ENCODE results near the gene BLCAP. TPM values are rescaled to one million over a fixed set of nuclear protein-coding genes. Genes with fewer than 3 reads are reported as not detected.

The BLCAP gene, protein sequence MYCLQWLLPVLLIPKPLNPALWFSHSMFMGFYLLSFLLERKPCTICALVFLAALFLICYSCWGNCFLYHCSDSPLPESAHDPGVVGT
- 45.6 and 52.5 TPM in 2 replicates for total RNA-seq

DNA sequence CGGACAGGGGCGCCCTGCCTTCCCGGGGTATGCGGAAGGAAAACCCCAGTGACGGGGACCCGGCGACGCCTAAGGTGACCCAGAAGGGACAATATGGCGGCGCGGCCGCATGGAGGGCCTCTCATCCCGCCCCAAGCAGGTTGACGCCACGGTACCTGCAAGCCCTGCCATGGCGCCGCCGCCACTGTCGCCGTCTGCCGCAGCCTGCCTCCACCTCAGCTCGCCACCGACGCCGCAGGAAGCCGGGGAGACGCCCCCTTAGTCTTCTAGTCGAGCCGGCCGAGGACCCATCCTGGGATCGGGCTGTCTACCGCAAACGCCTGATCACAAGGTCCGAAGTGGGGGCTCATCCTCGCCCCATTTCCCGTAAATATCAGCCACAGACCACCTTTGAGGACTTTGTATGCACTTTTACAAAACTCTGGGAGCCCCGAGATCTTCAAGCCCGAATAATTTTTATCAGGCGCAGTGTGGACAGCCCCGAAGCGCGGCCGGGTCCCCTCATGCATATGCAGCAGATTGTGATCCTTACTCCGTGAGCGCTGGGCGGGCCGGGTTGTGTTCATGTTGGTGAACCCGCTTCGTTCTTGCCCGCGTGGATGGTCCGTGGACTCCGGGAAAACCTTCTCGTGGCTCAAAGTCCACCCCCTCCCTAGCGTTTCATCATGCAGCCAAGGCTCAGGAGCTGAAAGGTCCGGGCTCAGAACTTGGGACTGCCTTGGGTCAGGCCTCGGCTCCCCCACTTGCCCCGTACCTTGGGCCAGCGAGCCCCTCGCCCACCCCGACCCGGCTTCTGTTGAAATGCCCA lies at the start of gene BLCAP:
TSS of gene BLCAP (minus strand) at position 239 of the 808 bp plus-strand sequence. CDS start 8,702 bp downstream, outside the sequence.

DNA sequence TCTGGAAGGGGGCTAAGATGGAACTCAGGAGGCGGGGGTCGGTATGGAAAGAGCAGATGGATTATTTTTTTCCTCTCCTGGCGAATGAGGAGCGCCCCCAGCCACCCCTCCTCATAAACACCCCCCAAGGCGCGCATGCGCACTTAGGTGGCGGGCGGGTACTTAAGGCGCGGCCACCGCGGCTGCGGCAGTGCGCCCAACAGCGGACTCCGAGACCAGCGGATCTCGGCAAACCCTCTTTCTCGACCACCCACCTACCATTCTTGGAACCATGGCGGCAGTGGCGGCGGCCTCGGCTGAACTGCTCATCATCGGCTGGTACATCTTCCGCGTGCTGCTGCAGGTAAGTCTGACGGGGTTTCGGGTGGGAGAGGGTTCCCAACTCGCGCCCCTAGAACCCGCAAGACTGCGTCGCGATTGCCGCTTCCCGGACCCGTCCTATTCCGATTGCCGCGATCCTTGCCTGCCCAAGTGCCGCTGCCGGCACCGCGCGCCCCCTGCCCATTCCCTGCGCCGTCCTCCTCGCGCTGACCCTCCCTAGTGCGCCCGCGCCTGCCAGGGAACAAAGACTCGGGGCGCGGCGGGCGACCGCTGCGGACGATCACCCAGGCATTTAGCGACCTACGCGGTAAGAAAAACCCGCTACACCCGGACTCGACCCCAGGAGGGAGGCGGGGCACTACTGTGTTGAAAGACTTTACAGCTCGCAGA lies 6.5 kb downstream of the BLCAP start, which contains the start of gene NNAT:
TSS of gene NNAT (plus strand) at position 190 of the 711 bp plus-strand sequence. CDS start at position 272, 82 bp downstream.

Other genes with a start within 250 kb of the BLCAP start
- gene MANBAL, start 238.2 kb downstream of the BLCAP start, total RNA-seq, result 25.9 and 30.0 TPM in 2 replicates
- gene SRC, start 181.7 kb downstream of the BLCAP start, total RNA-seq, result 16.7 and 18.9 TPM in 2 replicates
- 0.47 and 2.6 TPM in 2 replicates for gene NNAT, start 6.6 kb downstream of the BLCAP start, total RNA-seq
- 16.3 and 27.2 TPM in 2 replicates for gene CTNNBL1, start 166.2 kb upstream of the BLCAP start, total RNA-seq